VCaP (cell line): Measurements from ENCODE around the gene RASA2.

Experiments
- H3K27ac ChIP-seq: fragments of 450-650 bp; 2 replicates; pipeline ENCODE4 v1.5.1; 2017
- CTCF ChIP-seq: fragments of 450-650 bp; conservative IDR thresholded peaks from 2 replicates; pipeline ENCODE4 v1.5.1; 2017; ENCODE audit warnings: mild to moderate bottlenecking, moderate library complexity

RASA2 gene

GRCh38 chr3:141499965-141500364 is 13.1 kb downstream of the RASA2 start:
- TF ChIP-seq CTCF: no peak
- no peak overlapping the region for H3K27ac ChIP-seq

DNA sequence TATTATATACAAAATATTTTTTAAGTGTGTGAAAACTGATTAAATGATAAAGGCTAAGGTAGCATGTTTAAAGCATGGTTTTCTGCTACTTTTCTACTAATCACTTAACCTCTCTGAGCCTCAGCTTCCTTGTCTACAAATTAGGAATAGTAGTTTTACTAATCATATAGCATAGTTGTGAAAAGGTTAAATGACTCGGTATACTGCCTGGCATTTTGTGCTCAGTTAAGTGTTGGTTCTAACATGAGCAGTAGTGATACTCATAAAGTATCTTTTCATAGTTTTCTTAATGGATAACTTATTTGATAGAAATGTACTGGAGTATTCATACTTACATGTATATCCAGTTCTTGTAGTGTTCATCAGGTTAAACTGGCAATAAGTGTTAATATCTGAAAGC is 13.6 kb downstream of the RASA2 start:
- H3K27ac ChIP-seq: no peak overlapping the region
- TF ChIP-seq CTCF: no peak

DNA sequence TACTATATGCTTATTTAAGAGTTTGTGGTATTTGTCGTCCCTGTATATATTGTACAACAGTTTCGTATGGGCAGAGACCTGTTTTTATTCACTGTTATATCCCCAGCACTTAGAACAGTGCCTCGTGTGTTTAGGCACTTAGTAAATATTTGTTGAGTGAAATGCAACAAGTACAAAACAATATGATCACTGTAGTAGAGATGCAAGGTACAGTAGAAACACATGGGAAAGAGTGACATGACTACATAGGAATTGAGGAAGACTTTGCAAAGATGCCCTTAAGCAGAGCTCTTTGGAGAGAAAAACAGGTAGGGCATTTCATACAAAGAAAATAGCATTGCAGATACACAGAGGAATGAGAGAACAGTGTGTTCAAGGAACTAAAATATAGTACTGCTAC is 18.3 kb downstream of the RASA2 start:
- H3K27ac ChIP-seq: no peak overlapping the region
- TF ChIP-seq CTCF: no peak

DNA sequence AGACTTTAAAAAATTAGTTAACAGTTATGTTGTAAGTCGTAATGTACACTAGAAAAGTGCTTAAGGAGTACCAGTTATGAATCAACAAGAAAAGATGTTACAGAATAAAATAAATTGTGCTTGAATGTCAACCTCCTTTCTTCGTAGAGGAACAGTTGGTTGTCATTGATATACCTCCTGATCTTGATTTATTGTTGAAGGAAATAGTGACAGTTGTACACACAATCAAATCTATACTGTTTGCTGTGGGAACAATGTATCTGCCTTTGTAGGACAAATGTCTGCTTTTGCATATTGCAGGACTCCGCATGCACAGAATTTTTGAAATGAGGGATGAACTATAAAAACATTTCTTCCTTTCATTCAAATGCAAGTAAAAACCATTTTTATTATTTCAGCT is 19.2 kb downstream of the RASA2 start:
- no peak overlapping the region for H3K27ac ChIP-seq
- TF ChIP-seq CTCF: no peak

- no peak overlapping the region for H3K27ac ChIP-seq
These were observed 20.7 kb downstream of the RASA2 start for GRCh38 chr3:141507392-141508066.

DNA sequence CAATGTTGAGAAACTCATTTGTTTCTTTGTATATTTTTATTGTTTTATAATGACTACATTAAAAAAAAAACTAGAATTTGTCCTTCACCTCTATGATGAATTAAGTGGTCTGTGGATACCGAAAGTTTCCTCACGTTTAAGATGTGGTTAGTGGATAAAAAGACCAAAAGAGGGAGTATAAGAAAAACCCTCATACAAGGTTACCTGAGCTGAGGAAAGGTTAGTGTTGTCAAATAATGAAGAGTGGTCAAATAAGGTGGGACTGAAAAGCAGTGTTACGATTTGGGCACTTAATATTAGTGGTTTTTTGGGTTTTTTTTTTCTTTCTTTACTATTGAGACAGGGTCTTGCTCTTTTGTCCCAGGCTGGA is 21.2 kb downstream of the RASA2 start:
- H3K27ac ChIP-seq: no peak overlapping the region

More at GRCh38 chr3:141507392-141508066, 20.7 kb downstream of the RASA2 start:
- TF ChIP-seq CTCF: no peak

GRCh38 chr3:141511361-141511760 is 24.5 kb downstream of the RASA2 start:
- no peak overlapping the region for H3K27ac ChIP-seq
- TF ChIP-seq CTCF: no peak

More for the DNA sequence above, 21.2 kb downstream of the RASA2 start:
- TF ChIP-seq CTCF: no peak
